PC-9 (cell line): Measurements from ENCODE around the gene TVP23A.

Experiments
- EZH2 ChIP-seq: fragments of 200-600 bp; sonication (generic); IDR thresholded peaks from 2 replicates; pipeline ENCODE4 v1.8.0; 2017; ENCODE audit warnings: antibody characterized with exemption, low read depth
- TF ChIP-seq, protein P1 (sequence below): fragments of 200-600 bp; sonication (generic); conservative IDR thresholded peaks from 2 replicates; pipeline ENCODE4 v1.6.1; 2017; ENCODE audit warnings: mixed run types, antibody characterized with exemption, mild to moderate bottlenecking, moderate library complexity

DNA sequence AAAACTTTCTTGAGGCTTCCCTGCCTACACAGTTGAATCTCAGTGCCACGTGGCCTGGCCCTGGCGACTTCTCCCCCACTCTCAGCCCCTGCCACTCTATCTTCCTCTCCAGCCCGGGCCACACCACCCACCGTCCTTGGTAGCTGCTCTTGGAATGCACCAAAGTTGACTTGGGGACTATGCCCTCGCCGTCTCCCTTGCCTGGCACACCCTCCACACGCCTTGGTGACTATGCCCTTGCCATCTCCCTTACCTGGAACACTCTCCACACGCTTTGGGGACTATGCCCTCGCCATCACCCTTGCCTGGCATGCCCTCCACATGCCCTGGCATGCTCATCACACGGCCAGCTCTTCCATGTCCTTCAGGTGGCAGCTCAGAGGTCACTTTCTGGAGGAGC is 15.5 kb upstream of the TVP23A start:
- TF ChIP-seq, protein P1, sequence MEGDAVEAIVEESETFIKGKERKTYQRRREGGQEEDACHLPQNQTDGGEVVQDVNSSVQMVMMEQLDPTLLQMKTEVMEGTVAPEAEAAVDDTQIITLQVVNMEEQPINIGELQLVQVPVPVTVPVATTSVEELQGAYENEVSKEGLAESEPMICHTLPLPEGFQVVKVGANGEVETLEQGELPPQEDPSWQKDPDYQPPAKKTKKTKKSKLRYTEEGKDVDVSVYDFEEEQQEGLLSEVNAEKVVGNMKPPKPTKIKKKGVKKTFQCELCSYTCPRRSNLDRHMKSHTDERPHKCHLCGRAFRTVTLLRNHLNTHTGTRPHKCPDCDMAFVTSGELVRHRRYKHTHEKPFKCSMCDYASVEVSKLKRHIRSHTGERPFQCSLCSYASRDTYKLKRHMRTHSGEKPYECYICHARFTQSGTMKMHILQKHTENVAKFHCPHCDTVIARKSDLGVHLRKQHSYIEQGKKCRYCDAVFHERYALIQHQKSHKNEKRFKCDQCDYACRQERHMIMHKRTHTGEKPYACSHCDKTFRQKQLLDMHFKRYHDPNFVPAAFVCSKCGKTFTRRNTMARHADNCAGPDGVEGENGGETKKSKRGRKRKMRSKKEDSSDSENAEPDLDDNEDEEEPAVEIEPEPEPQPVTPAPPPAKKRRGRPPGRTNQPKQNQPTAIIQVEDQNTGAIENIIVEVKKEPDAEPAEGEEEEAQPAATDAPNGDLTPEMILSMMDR: no peak
- no peak for TF ChIP-seq EZH2
